ENCODE results near the gene PAK4. TPM values are rescaled to one million over a fixed set of nuclear protein-coding genes. Genes with fewer than 3 reads are reported as not detected.
A peak's percentile ranks its signal among the peaks of the same experiment; 100 is the strongest.

The PAK4 gene
- total and polyA plus RNA-seq, 2 experiments from 2014 or later: 20.3 to 39.6 TPM

- Histone ChIP-seq H3K9me3 (ENCODE audit: low read depth) (no peaks in the 10 kb centered on the region), H2AFZ (no peak overlapping the region), H3K4me3 (no peak overlapping the region), H3K36me3 (replicated peaks; ENCODE audit: insufficient read depth, low read depth) (no peaks in the 10 kb centered on the region), H3K4me1 (ENCODE audit: insufficient read depth) (peaks cover 60% of the 10 kb centered on the region), H3K9me2 (replicated peaks; ENCODE audit: insufficient read depth) (no peaks in the 10 kb centered on the region), H3K79me2 (peaks cover 100% of the 10 kb centered on the region), H3K4me2 (peak overlapping the region; percentile 67), H3K27ac (peak overlapping the region; percentile 56), H3K27me3 (no peaks in the 10 kb centered on the region), H4K20me1 (ENCODE audit: insufficient read depth, poor library complexity, severe bottlenecking) (peaks cover 75% of the 10 kb centered on the region)
- no peak for TF ChIP-seq EZH2phosphoT487 (IDR thresholded peaks at IDR 0.05; ENCODE audit: low read depth, severe bottlenecking, unreplicated experiment)
- TF ChIP-seq EZH2 (IDR thresholded peaks at IDR 0.05; ENCODE audit: borderline replicate concordance): no peak
- TF ChIP-seq CTCF (IDR thresholded peaks at IDR 0.05; ENCODE audit: poor library complexity): no peak
- 78% methylated on average over 20 of the region's 20 CpGs for WGBS (ENCODE audit: low lambda C conversion rate, missing lambda C conversion rate)
- DNase-seq (ENCODE audit: low spot score): no peak
These were observed 6.9 kb downstream of the PAK4 start for GRCh38 chr19:39132344-39132969.

GRCh38 chr19:39133431-39134270, 8.1 kb downstream of the PAK4 start:
- Histone ChIP-seq H3K9me3 (ENCODE audit: low read depth) (no peaks in the 10 kb centered on the region), H3K4me1 (ENCODE audit: insufficient read depth) (peaks cover 58% of the 10 kb centered on the region), H3K36me3 (replicated peaks; ENCODE audit: insufficient read depth, low read depth) (no peaks in the 10 kb centered on the region), H3K4me2 (peak overlapping the region; percentile 67), H3K79me2 (peaks cover 100% of the 10 kb centered on the region), H3K9me2 (replicated peaks; ENCODE audit: insufficient read depth) (no peaks in the 10 kb centered on the region), H2AFZ (no peak overlapping the region), H3K4me3 (no peak overlapping the region), H3K27ac (peak overlapping the region; percentile 56), H4K20me1 (ENCODE audit: insufficient read depth, poor library complexity, severe bottlenecking) (peaks cover 77% of the 10 kb centered on the region), H3K27me3 (no peaks in the 10 kb centered on the region)
- 48% methylated on average over 15 of the region's 23 CpGs for WGBS (ENCODE audit: low lambda C conversion rate, missing lambda C conversion rate)
- no peak for DNase-seq (ENCODE audit: low spot score)
- TF ChIP-seq EZH2 (IDR thresholded peaks at IDR 0.05; ENCODE audit: borderline replicate concordance) (no peak), EZH2phosphoT487 (IDR thresholded peaks at IDR 0.05; ENCODE audit: low read depth, severe bottlenecking, unreplicated experiment) (no peak), CTCF (IDR thresholded peaks at IDR 0.05; ENCODE audit: poor library complexity) (no peak)

GRCh38 chr19:39135701-39136100, 10.1 kb downstream of the PAK4 start:
- H3K79me2 ChIP-seq: peaks cover 99% of the 10 kb centered on the region
- H3K36me3 ChIP-seq (replicated peaks; ENCODE audit: insufficient read depth, low read depth): no peaks in the 10 kb centered on the region
- H3K9me2 ChIP-seq (replicated peaks; ENCODE audit: insufficient read depth): no peaks in the 10 kb centered on the region
- H2AFZ ChIP-seq: no peak overlapping the region
- no peak overlapping the region for H3K27ac ChIP-seq
- TF ChIP-seq EZH2phosphoT487 (IDR thresholded peaks at IDR 0.05; ENCODE audit: low read depth, severe bottlenecking, unreplicated experiment): no peak
- TF ChIP-seq CTCF (IDR thresholded peaks at IDR 0.05; ENCODE audit: poor library complexity): no peak
- no peak for TF ChIP-seq EZH2 (IDR thresholded peaks at IDR 0.05; ENCODE audit: borderline replicate concordance)
- H3K9me3 ChIP-seq (ENCODE audit: low read depth): no peaks in the 10 kb centered on the region
- H3K4me1 ChIP-seq (ENCODE audit: insufficient read depth): peaks cover 68% of the 10 kb centered on the region
- peaks cover 76% of the 10 kb centered on the region for H4K20me1 ChIP-seq (ENCODE audit: insufficient read depth, poor library complexity, severe bottlenecking)
- no peak for DNase-seq (ENCODE audit: low spot score)
- no peak overlapping the region for H3K4me3 ChIP-seq
- H3K4me2 ChIP-seq: no peak overlapping the region
- 81% methylated on average over 7 of the region's 13 CpGs for WGBS (ENCODE audit: low lambda C conversion rate, missing lambda C conversion rate)
- no peaks in the 10 kb centered on the region for H3K27me3 ChIP-seq
